Central memory CD8-positive, alpha-beta T cell (primary cell): ENCODE data around the gene CUTA.
"Not testable (repeated sequence)": the region's sequence is repeated elsewhere in the genome, so short reads cannot be mapped to it uniquely, and the experiment has no call there.

Source experiments
- ATAC-seq: fragments of 150-1000 bp; cut with Tn5 transposase; replicated peaks from 2 replicates; pipeline ENCODE4 v1.10.0; 2022; ENCODE audit warnings: mild to moderate bottlenecking, moderate FRiP score, moderate number of reproducible peaks; ENCODE audit not compliant: poor library complexity, severe bottlenecking; ENCODE audit errors: extremely low read depth
- DNase-seq, 2 donors: peaks; one replicate each; pipeline ENCODE4 v3.0.0; 2021; ENCODE audit warnings: low spot score in 2 of 2
- H3K27ac Mint-ChIP-seq: one replicate; pipeline ENCODE4 v1.8.0; 2022; ENCODE audit warnings: low read depth, mild to moderate bottlenecking, moderate library complexity, mixed read lengths
- H3K27me3 Mint-ChIP-seq: one replicate; pipeline ENCODE4 v1.8.0; 2022; ENCODE audit warnings: mixed read lengths
- H3K36me3 Mint-ChIP-seq: one replicate; pipeline ENCODE4 v1.8.0; 2022; ENCODE audit warnings: mild to moderate bottlenecking, moderate library complexity, mixed read lengths; ENCODE audit not compliant: insufficient read depth
- H3K4me1 Mint-ChIP-seq: one replicate; pipeline ENCODE4 v1.8.0; 2022; ENCODE audit warnings: mixed read lengths
- H3K4me3 Mint-ChIP-seq: one replicate; pipeline ENCODE4 v1.8.0; 2022; ENCODE audit warnings: mild to moderate bottlenecking, moderate library complexity, mixed read lengths
- H3K9me3 Mint-ChIP-seq: one replicate; pipeline ENCODE4 v1.8.0; 2022; ENCODE audit warnings: mixed read lengths

The CUTA gene

DNA sequence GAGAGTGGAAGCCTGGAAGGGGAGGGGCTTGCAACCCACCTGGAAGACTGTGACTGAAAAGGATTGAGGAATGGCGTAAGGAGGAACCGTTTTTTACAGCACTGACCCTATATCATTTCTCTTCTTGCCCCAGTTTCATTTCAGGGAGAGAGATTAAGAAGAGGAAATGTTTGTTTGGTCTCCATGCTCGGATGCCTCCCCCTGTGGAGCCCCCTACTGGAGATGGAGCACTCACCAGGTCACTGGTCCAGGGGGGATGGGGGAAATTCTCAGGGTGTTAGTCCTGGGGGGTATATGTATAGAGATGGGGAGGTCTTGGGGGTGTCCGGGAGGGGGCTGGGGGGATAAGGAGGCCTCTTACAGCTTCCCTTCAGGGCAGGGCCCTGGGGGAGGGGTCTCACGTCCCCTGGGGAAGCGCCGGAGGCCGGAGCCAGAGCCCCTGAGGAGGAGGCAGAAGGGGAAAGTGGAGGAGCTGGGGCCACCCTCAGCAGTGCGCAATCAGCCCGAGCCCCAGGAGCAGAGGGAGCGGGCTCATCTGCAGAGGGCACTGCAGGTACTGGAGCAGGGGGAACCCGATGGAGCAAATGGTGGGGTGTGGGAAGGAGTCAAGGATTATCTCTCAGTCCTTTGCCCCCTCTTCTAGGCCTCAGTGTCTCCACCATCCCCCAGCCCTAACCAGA is 3.2 kb downstream of the CUTA start:
- no peaks in the 10 kb centered on the region for H3K9me3 Mint-ChIP-seq
- peaks cover 82% of the 10 kb centered on the region for H3K4me1 Mint-ChIP-seq
- ATAC-seq (no peak), DNase-seq (no peak)
- H3K4me3 Mint-ChIP-seq = peak overlapping the region; percentile 81
- no peaks in the 10 kb centered on the region for H3K27me3 Mint-ChIP-seq
- H3K36me3 Mint-ChIP-seq = peaks cover 51% of the 10 kb centered on the region
- H3K27ac Mint-ChIP-seq = peak overlapping the region; percentile 97

DNA sequence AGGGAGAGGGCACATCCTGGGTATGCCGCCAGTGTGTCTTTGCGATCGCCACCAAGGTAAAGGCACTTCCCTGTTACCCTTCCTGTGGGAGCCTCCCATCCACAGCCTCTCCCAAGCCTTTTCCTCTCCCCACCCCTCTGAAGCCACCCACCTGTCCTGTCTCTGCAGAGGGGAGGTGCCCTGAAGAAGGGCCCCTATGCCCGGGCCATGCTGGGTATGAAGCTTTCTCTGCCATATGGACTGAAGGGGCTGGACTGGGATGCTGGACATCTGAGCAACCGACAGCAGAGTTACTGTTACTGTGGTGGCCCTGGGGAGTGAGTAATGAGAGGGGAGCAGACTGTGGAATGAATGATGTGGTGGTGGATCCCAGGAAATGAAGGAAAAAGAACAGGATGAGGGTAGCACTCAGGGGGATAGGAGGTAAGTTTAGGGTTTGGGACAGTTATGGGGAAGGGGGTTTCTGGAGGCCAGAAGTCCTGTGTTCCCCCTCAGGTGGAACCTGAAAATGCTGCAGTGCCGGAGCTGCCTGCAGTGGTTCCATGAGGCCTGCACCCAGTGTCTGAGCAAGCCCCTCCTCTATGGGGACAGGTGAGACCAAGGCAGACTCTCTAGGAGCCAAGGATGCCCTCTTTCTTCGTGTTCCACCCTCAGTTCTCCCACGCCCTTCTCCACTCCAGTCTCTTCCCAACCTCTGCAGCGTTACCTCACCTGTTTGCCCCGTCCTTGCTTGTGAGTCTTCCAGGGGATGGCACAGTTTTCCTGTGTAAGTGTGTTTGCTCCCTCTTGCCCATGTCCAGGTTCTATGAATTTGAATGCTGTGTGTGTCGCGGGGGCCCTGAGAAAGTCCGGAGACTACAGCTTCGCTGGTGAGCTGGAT is 4.4 kb downstream of the CUTA start:
- Mint-ChIP-seq H3K4me3 (peak overlapping the region; percentile 81), H3K36me3 (peaks cover 52% of the 10 kb centered on the region), H3K4me1 (peaks cover 77% of the 10 kb centered on the region), H3K27ac (peak overlapping the region; percentile 78), H3K27me3 (no peaks in the 10 kb centered on the region), H3K9me3 (no peaks in the 10 kb centered on the region)
- DNase-seq (no peak), ATAC-seq (no peak)

DNA sequence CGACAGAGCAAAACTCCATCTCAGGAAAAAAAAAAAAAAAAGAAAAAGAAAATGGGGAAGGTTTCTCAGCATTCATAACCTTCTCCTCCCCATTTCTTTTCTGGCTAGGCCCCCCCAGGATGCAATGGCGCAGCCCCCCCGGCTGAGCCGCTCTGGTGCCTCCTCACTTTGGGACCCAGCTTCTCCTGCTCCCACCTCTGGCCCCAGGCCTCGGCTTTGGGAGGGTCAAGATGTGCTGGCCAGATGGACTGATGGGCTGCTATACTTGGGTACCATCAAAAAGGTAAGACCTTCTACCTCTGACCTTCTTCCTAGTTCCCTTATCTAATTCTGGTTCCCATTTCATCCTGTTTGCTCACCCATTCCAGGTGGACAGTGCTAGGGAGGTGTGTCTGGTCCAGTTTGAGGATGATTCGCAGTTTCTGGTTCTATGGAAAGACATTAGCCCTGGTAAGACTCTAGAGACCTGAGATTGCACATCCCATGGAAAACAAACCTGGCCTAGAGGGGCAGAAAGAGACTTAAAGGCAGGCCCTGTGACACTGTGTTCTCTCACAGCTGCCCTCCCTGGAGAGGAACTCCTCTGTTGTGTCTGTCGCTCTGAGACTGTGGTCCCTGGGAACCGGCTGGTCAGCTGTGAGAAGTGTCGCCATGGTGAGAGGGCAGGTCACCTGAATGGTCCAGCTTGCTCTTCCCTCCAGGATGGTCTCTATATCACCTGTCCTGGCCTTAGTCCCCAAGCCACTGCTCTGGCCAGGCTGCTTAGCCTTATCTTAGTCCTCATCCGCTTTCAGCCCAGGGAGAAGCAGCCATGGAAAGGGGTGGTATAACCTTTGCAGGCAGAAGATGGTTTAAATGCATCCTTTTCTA is 5.5 kb downstream of the CUTA start:
- Mint-ChIP-seq H3K9me3 (no peaks in the 10 kb centered on the region), H3K27ac (peak overlapping the region; percentile 95), H3K36me3 (peaks cover 42% of the 10 kb centered on the region), H3K4me3 (peak overlapping the region; percentile 81), H3K4me1 (peaks cover 69% of the 10 kb centered on the region), H3K27me3 (no peaks in the 10 kb centered on the region)
- ATAC-seq = no peak
- no peak for DNase-seq

DNA sequence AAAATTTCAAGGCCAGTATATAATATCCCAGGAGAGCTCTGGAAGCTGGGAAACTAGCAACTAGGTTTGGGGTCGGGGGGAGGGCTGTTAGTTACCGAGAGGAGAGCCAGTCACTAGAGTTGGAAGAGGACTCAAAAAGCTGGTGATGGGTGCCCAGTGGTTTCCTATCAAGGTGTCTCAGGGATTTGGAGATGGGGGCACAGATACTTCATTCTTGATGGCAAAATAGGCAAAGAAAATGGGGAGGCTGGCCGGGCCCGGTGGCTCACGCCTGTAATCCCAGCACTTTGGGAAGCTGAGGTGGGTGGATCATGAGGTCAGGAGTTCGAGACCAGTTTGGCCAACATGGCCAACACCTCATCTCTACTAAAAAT is 6.3 kb downstream of the CUTA start:
- no peak for ATAC-seq

DNA sequence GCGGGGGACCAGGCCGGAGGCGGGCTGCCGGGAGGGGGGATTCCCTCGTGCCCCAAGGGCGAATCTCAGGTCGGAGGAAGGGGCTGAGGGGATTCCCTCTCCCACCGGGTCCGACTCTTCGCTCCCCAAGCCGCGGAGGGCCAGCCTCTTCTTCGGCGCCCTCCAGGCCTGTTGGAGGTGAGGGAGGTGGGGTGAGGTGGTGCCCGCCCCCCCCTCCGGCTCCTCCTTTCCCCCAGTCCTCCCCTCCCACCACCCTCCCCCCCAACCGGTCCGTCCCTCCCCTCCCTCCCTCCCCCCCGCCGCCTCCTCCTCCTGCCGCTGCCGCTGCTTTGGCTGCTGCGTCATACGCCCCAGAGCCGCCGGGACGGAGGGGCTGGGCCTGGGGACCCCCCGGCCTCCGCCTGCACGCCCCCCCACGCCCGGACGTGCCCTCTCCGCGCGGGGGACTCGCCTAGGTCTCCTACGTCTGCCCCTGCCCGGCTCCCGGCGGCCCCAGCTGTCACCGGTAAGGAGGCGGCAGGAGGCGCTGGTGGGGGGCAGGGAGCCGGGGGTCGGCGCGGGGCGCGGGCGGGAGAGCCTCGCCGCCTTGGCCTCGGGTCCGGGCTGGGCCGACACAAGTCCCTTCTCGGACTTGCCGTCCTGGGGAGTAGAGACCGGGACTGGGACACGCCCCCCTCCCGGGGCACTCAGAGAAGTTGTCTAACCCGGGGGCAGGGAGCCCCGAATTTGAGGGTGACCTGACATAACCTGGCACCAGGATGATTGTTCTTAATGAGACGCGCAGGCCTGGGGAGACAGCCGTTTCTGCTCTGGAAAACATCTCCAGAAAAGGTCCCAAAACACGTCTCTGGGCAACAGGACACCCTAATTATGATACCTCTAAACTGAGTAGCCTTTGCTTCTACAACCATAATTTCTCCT is 6.9 kb downstream of the CUTA start, which contains the start of gene PHF1:
Gene PHF1, plus strand, starts transcription at position 304 of the 921 bp plus-strand sequence. CDS start 1,250 bp downstream, outside the sequence.
- peaks cover 55% of the 10 kb centered on the region for H3K4me1 Mint-ChIP-seq

More for the DNA sequence above, 6.3 kb downstream of the CUTA start:
- Mint-ChIP-seq H3K4me1 (peaks cover 61% of the 10 kb centered on the region), H3K27me3 (no peaks in the 10 kb centered on the region), H3K27ac (peak overlapping the region; percentile 95), H3K36me3 (peaks cover 41% of the 10 kb centered on the region), H3K9me3 (no peaks in the 10 kb centered on the region), H3K4me3 (peak overlapping the region; percentile 81)
- DNase-seq = no peak

DNA sequence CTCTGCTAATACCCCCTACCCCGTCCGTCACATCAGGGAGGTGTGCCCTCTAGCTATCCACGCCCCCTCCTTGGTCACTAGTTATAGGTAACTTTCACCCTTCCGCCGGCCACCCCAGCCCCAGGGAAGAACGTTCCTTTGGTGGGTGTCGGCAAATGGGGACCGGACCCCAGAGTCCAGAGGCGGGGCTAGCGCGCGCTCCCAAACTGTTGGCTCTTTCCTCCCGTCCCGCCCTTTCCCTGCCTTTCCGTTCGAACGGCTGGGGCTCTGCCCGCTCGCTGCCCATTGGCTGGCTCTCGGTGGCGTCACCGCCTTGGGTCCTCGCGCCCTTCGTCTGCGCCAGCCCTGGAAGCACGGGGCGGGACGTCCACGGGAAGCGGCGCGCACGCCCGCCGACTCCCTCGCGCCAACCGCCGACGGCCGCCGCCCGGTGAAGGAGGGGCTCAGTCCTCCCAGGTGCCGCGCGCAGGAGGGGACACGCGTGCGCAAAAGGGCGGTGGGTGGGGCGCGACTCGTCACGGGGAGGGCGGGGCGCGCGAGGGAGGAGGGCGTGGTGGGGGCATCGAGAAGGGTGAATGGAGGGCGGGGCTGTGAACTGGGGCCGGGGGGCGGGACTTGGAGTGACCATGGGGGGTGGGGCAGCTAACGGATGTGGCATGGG is 7.7 kb downstream of the CUTA start:
- peaks cover 36% of the 10 kb centered on the region for H3K36me3 Mint-ChIP-seq
- peaks cover 52% of the 10 kb centered on the region for H3K4me1 Mint-ChIP-seq
- ATAC-seq (peak; percentile 73), DNase-seq (peak; percentile 89 to 95)
- peak overlapping the region; percentile 81 for H3K4me3 Mint-ChIP-seq
- no peaks in the 10 kb centered on the region for H3K27me3 Mint-ChIP-seq
- H3K27ac Mint-ChIP-seq = peak overlapping the region; percentile 95
- H3K9me3 Mint-ChIP-seq = no peaks in the 10 kb centered on the region

More for the DNA sequence above, 6.9 kb downstream of the CUTA start, which contains the start of gene PHF1:
- Mint-ChIP-seq H3K4me3 (peak within 1 kb of the TSS; percentile 81), H3K36me3 (peaks cover 39% of the 10 kb centered on the region), H3K27ac (peak within 1 kb of the TSS; percentile 95), H3K27me3 (no peaks in the 10 kb centered on the region), H3K9me3 (no peaks in the 10 kb centered on the region)
- ATAC-seq (peak; percentile 58), DNase-seq (peak; percentile 82 to 89)

DNA sequence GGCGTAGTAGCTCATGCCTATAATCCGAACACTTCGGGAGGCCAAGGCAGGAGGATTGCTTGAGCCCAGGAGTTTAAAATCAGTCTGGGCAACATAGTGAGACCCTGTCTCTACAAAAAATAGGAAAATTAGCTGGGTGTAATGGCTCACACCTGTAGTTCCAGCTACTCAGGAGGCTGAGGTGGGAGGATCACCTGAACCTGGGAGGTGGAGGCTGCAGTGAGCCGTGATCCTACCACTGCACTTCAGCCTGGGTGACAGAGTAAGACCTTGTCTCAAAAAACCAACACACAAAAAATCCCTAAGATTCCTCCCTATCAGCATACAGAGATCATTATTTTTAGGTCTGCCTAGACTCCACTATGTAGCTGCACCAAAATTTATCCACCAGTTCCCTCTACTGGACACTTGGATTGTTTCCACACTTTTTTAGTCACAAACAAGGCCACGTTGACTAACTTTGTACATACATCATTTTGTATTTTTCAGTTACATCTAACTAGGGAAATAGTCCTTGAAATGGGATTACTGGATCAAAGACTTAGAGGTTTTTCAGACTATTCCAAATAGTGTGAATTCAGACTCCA is 10.7 kb downstream of the CUTA start:
- no peak overlapping the region for H3K4me3 Mint-ChIP-seq
- peaks cover 30% of the 10 kb centered on the region for H3K4me1 Mint-ChIP-seq
- H3K27ac Mint-ChIP-seq = no peak overlapping the region
- peaks cover 17% of the 10 kb centered on the region for H3K36me3 Mint-ChIP-seq
- H3K27me3 Mint-ChIP-seq = no peaks in the 10 kb centered on the region
- no peaks in the 10 kb centered on the region for H3K9me3 Mint-ChIP-seq
- no peak for DNase-seq
- ATAC-seq = no peak

DNA sequence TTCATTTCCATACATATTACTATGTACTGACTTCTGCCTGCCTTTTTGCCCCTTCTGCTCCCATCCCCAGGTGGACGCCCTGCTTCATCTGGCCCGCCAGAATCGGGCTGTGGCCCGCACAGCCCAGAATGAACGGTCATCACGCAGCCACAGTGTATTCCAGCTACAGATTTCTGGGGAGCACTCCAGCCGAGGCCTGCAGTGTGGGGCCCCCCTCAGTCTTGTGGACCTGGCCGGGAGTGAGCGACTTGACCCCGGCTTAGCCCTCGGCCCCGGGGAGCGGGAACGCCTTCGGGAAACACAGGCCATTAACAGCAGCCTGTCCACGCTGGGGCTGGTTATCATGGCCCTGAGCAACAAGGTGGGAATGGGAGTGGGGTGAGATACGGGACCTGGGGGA is 11.8 kb downstream of the CUTA start:
- Mint-ChIP-seq H3K4me3 (no peak overlapping the region), H3K9me3 (no peaks in the 10 kb centered on the region), H3K4me1 (peaks cover 23% of the 10 kb centered on the region), H3K36me3 (peaks cover 12% of the 10 kb centered on the region), H3K27me3 (no peaks in the 10 kb centered on the region), H3K27ac (no peak overlapping the region)
- ATAC-seq = no peak
- no peak for DNase-seq

DNA sequence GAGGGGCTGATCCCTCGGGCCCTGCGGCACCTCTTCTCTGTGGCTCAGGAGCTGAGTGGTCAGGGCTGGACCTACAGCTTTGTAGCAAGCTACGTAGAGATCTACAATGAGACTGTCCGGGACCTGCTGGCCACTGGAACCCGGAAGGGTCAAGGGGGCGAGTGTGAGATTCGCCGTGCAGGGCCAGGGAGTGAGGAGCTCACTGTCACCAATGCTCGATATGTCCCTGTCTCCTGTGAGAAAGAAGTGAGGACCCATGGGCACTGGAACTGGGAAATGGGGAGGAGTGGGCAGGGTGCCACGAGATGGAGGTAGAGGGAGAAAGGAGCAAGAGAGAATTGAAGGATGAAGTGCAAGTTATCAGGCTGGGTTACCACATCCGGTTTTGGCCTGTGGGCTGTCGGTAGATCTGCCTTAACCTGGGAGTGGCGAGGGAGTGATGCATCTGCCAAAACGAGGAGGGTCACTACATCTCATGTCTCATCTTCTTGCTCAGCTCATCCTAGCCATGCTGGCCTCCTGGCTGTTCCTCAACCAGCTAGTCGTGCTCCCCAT is 12.4 kb downstream of the CUTA start:
- H3K4me1 Mint-ChIP-seq = peaks cover 23% of the 10 kb centered on the region
- H3K36me3 Mint-ChIP-seq = peaks cover 10% of the 10 kb centered on the region
- H3K27ac Mint-ChIP-seq = peak overlapping the region; percentile 9
- H3K4me3 Mint-ChIP-seq = no peak overlapping the region
- DNase-seq = no peak
- ATAC-seq = no peak
- no peaks in the 10 kb centered on the region for H3K27me3 Mint-ChIP-seq
- no peaks in the 10 kb centered on the region for H3K9me3 Mint-ChIP-seq

DNA sequence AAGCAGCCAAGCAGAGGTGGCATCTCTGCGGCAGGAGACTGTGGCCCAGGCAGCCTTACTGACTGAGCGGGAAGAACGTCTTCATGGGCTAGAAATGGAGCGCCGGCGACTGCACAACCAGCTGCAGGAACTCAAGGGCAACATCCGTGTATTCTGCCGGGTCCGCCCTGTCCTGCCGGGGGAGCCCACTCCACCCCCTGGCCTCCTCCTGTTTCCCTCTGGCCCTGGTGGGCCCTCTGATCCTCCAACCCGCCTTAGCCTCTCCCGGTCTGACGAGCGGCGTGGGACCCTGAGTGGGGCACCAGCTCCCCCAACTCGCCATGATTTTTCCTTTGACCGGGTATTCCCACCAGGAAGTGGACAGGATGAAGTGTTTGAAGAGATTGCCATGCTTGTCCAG is 13.0 kb downstream of the CUTA start:
- DNase-seq (no peak), ATAC-seq (no peak)
- Mint-ChIP-seq H3K9me3 (no peaks in the 10 kb centered on the region), H3K27ac (peak overlapping the region; percentile 9), H3K36me3 (peaks cover 6% of the 10 kb centered on the region), H3K27me3 (no peaks in the 10 kb centered on the region), H3K4me3 (no peak overlapping the region), H3K4me1 (peaks cover 20% of the 10 kb centered on the region)

DNA sequence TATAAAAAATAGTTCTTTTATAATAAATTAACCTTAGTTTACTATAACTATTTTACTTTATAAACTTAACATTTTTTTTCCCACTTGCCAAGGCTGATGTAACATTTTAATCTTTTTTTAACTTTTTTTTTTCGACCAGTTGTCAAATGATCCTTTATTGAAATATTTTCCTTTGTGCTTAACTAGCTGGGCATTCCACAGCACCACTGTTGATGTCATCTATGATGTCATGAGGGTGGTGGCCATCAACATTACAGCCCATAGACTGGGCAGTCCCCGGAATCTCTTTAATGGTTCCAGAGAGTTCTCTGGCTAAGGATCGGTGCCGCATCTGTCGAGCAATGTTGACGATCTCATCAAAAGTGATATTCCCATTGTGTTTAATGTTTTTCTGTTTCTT is 18.0 kb downstream of the CUTA start:
- H3K36me3 Mint-ChIP-seq, H3K27ac Mint-ChIP-seq, H3K27me3 Mint-ChIP-seq, DNase-seq, H3K4me1 Mint-ChIP-seq, H3K4me3 Mint-ChIP-seq, H3K9me3 Mint-ChIP-seq, ATAC-seq: not testable (repeated sequence)
